ENCODE results near the gene USP35.

The USP35 gene

DNA sequence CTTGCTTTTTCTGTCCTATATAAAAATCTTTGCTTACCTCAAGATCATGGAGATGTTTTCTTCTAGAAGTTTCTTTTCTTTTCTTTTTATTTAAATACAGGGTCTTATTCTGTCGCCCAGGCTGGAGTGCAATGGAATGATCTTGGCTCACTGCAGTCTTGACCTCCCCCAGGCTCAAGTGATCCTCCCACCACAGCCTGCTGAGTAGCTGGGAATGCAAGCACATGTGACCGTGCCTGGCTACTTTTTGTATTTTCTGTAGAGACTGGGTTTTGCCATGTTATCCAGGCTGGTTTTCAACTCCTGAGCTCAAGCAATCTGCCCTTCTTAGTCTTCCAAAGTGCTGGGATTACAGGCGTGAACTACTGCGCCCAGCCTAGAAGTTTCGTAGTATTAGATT is 45.3 kb downstream of the USP35 start:
- DNase-seq, result no peak

DNA sequence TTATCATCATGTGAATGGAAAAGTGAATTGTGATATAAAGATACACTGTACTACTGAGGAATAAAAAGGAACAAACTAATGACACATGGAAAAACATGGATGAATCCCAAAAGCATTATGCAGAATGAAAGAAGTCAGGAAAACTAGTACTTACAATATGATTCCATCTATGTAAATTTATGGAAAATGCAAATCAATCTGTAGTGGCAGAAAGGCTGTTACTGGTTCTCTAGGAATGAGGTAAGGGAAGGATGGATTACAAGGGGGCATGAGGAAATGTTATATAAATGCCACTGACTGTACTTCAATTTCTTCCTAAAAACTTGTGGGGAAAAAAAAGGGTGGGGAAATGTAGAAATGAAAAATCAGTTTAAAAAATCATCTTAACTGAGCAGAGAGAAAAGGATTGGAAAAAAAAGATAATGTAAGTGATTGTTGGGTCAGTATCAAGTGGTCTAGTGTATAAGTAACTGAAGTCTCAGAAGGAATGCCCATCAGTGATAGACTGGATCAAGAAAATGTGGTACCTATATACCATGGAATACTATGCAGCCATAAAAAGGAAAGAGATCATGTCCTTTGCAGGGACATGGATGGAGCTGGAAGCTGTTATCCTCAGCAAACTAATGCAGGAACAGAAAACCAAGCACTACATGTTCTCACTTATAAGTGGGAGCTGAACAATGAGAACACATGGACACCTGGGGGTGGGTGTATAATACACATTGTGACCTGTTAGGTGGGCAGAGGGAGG is 48.8 kb downstream of the USP35 start:
- DNase-seq, result no peak

DNA sequence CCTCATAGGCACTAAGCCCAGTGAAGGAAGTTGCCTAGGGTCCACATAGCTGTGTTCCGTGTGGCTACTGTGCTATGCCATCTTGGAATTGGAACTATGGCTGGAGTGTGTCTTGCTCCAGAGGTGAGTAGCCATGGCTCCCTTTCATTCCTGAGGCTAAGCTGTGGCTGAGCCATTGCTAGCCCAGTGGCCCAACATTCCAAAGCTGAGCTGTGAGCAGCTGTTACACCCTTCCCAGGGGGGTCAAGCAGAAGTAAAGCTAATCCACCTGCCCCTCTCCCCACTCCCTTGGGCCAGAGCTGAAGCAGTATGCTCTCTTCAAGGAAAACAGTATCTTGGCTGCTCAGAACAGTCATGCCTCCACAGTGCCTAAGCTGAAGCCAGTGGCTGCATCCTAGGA is 51.1 kb downstream of the USP35 start:
- no peak for DNase-seq

DNA sequence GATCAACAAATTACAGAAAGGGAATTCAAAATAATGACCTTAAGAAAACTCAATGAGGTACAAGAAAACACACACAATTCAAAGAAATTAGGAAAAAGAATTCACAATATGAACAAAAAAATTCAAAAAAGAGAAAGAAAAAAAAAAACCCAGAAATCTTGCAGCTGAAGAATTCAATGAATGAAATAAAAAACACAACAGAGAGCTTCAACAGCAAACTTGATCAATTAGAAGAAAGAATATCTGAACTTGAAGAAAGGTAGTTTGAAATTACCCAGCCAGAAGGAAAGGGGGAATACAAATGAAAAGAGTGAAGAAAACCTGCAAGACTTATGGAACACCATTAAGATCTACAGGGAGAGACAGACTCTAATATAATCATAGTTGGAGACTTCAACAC is 52.8 kb downstream of the USP35 start:
- no peak for DNase-seq

DNA sequence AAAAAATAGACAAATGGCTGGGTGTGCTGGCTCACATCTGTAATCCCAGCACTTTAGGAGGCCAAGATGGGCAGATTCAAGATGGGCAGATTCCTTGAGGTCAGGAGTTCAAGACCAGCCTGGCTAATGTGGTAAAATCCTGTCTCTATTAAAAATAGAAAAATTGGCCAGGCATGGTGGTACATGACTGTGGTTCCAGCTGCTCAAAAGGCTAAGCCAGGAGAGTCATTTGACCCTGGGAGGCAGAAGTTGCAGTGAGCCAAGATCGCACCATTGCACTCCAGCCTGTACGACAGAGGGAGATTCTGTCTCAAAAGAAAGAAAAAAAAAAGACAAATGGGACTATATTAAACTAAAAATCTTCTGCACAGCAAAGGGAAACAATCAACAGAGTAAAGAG is 55.4 kb downstream of the USP35 start:
- no peak for DNase-seq

DNA sequence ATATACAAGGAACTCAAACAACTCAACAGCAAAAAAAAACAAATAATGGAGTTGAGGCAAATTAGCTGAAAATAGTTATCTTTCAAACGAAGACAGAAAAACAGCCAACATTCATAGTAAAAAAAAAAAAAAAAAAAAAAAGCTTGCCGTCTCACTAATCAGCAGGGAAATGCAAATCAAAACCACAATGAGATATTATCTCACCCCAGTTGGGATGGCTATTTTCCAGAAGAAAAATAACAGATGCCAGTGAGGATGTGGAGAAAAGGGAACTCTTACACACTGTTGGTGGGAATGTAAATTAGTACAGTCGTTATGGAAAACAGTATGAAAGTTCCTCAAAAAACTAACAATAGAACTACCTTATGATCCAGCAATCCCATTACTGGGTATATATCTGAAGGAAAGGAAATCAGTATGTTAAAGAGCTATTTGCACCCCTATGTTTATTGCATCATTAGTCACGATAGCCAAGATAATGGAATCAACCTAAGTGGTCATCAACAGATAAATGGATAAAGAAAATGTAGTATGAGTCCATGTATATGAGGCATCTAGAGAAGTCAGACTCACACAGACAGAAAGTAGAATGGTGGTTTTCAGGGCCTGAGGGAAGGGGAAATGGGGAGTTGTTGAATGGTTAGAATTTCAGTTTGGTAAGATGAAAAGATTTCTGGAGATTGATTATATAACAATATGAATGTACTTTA is 56.0 kb downstream of the USP35 start:
- DNase-seq, result peak; percentile 94

DNA sequence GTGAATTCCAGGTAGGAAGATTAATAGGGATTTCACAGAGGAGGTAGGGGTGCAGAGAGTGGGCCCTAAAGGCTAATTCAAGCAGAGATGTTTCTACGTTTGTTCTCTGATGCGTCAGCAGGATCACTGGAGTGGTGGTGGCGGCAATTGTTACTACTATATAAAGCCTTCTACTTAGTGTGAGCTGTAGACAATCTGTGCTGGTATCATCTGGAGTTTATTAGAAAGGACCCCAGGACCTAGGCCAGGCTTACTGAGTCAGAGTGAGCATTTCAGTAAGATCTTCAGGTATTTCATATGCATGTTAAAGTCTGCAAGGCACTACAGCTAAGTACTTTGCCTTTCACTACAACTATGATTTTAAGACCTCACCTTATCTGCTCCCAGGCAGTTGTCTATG is 59.5 kb downstream of the USP35 start:
- no peak for DNase-seq

DNA sequence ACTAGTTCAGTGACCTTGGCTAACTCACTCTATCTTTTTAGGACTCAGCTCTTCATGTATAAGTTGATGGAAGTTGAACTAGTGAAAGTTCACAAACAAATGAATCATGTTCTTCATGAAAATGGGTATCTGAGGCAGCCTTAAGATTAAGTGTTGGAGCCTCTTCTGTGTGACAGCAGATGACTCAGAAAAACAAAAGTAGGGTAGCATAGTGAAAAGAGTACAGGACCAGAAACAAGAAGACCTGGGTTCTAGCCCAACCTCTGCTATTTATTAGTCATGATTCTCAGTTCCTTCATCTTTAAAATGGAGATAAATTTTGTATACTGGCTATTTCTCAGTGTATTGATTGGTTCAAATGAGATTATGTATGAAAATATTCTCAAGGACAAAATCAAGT is 60.2 kb downstream of the USP35 start:
- DNase-seq, result no peak

DNA sequence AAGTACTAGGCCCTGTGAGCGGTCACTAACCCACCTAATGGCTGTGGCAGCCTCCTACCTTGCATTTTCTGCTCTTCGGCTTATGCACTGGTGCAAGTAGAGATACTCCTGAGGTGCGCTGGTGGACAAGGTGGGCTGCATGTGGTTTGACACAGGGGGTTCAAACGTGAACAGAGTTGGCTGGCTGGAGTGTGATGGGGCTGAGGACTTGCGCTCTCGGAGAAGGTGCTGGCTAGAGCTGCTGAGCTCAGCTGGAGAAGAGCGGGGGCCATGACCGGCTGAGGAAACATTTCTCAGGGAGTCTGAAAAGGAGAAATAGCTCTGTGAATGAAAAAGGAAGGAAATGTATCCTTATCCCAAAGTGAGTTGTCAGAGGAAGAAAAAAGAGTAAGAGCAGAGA is 61.4 kb downstream of the USP35 start:
- no peak for DNase-seq

DNA sequence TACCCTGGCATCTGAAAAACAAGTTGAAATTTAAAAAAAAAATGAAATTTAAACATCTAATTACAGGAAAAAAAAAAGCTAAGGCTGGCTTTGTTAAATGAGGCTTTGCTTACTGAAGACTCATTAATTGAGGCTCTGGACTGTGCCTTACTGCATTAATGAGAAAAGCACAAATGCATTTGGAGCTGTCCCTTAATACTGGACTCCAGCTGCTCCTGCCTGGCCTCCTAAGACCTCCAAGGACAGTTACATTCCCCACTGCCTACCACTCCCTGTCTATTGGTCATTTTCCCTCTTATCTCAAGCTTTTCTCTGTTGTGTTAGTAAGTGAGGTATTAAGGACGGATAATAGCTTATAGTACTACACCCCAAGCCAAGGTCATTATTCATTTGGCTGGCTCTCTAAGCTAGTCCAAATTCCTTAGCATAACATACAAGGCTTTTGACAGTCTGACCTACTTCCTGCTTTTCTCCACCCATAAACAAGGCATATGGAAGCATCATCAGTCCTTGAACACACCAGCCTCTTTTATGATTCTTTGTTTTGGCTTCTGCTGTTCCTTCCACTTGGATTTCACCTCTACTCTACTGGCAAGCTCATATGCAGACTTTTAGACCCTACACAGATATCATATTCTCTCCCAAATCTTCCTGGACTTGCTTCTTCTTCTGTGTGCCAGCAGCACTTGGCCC is 62.5 kb downstream of the USP35 start:
- no peak for DNase-seq

DNA sequence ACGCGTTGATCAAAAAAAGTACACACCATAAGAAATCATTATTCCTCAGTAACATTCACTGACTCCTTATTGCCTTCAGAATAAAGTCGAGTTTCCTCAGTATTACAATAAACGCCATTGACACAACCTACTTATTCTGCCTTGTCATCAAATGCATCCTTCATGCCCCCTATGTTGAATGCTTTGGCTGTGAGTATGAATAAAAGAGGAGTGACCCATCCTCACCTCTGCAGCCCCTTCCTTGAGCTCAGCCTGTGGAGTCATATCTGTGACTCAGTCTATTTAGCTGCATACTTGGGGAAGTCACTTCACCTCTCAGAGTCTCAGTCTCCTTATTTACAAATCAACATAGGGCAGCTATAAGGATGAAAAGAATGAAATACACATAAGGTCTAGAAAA is 65.1 kb downstream of the USP35 start:
- DNase-seq, result no peak

DNA sequence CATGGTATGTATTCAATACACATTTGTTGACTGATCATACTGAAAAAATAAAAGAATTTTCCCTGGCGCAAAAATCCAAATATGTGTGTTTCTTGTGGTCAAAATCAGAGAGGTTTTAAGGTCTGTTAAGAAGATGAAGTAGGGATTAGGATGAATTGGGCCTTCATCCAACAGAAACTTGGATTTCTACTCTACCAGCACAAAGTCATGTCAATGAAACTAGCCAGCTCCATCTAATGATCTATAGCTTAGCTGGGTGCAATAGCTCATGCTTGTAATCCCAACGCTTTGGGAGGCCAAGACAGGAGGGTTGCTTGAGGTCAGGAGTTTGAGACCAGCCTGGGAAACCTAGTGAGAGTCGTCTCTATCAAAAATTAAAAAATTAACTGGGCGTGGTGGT is 65.5 kb downstream of the USP35 start:
- no peak for DNase-seq

DNA sequence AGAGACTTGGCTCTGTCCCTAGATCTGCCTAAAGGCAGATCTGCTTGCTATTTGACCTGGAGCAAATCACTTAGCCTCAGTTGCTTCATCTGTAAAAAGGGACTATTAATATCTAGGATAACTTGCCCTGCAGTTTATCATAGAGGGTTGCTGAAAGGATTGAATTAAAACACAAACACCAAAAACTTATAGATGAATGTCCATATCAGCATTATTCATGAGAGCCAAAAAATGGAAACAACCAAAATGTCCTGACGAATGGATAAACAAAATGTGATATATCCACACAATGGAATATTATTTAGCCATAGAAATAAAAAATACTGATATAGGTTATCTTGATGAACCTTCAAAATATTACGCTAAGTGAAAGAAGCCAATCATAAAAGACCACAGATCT is 67.2 kb downstream of the USP35 start:
- DNase-seq, result no peak

DNA sequence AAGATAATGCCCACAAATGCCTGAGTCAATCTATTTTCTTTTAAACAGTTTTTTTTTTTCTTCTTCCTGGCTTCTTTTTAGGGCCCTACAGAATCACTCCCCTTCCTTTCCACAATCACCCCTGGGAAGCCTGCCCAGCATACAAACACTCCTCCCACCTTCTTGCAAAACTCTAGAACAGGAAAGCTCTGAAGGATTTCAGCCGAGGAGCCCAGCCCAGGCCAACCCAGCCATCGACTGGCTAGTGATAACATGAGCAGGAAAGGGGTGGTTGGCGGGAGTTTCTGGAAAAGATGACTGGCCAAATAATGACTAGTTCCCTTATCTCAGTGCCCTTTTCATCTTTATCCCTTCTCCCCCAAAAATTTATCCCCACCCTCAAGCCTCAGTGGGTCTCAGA is 68.2 kb downstream of the USP35 start:
- peak; percentile 99 for DNase-seq

DNA sequence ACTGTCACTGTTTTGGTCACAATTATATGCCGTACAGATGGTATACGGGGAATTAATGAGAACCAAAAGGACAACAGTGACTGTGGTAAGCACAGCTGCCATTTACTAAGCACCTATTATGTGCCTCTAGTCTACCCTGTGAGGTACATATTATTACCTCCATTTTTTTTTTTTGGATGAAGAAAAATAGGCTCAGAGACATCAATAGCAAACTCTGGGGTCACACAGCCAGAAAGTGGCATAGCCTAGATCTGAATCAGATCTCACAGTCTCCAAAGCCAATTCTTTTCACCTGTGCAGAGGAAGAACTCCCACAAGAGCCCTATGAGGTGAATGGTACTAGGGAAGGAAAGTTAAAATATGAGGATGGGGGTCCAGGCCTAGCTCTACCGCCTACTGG is 68.9 kb downstream of the USP35 start:
- no peak for DNase-seq

DNA sequence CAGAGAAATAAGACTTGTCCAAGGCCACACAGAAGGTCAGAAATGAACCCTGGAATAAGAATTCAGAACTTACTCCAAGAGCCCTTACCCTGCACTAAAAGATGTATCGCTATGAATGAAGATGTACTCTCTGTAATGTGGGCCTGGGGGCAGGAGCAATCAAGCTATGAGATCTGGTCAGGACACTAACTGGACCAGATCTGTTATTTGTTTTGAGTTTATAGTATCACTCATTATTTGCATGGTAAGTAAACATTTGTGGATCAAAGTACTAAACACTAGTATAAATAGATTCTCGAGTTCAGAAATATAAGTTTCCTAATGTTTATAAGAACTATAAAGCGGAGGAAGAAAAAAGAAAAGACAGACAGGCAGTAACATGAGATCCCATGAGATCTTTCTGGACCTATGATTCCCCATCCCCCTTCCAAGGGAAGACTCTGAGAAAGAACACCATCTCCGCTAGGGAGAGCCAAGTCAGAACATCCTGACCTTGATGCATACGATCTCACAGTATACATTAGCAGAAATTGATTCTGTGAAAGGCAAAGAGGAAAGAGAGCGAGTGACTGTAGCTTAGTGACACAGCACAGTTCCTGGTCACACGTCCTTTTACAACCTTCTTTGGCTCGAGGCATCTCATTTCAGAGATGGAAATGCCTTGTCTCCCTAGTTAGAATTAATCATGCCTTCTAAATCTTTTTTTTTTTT is 71.2 kb downstream of the USP35 start:
- DNase-seq, result no peak

DNA sequence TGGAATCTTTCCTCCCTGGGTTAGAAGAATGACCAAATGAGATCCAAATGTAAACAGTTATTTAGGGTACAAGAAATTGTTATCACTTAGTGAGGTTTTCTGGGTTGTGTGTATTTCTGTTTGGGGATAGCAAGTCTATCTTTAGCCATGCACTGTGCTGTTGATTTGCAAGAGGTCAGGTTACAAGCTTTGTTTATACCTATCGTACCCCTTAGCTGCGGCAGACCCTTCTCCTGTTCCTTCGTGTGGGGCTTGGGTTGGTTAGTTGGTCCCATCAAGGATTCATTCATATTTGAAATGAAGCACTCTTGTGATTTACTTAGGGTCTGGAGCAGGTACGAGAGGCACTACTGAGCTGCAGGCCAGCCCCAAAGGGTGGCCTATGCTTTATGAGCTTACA is 72.6 kb downstream of the USP35 start:
- DNase-seq, result no peak

DNA sequence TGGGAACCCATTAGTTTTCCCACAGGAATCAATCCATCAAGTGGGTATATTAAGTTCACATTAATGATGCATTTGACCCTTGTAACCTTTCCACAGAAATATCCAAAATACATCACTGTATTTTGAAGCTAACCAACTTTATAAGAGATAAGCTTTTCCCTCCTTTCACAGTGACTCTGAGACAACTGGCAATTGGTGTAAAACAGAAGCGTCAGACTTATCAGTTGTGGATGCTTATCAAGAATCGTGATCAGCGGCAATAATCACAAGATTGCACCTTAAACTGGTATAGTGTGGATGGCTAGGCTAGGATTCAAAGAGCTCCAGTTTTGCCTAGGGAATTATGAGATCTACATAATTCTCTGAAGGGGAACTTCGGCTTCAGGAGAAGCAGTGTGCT is 73.1 kb downstream of the USP35 start:
- DNase-seq, result no peak

DNA sequence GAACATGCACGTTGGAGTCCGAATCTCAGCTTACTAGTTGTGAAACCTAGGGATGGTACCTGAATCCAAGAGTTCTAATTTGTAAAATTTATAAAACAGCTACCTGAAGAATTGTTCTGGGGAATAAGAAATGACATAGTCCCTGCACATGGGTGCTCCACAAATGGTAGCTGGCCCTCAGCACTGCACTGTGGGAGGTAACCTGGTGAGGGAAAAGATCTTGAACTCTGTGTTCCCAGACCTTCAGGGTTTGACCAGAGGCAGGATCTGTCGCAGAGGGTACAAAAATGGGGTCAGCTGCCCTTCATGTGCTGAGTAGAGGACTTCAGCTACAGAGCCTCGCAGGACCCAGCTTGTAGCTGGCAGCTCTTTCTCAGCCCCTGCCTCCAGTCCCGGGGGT is 73.5 kb downstream of the USP35 start:
- DNase-seq, result no peak

DNA sequence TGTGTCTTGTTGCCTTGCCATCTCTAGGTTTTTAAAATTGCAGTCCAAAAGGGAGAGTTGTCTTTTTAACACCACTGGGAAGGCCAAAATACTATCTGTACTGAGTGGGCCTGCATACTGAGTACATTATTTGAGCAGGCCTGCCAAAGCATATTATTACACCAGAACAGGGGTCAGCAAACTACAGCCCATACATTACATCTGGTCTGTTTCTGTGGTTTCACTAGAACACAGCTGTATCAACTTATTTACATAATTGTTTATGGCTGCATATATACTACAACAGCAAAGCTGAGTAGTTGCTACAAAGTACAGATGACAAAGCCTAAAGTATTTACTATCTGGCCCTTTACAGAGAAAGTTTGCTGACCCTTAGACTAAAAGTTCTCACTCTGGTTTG is 74.0 kb downstream of the USP35 start:
- no peak for DNase-seq
